Brain microvascular endothelial cell (primary cell): ENCODE data around the gene FGGY.
"Not testable (repeated sequence)": the region's sequence is repeated elsewhere in the genome, so short reads cannot be mapped to it uniquely, and the experiment has no call there.

Experiments
- DNase-seq: peaks from one replicate; pipeline ENCODE4 v3.0.0-alpha.2; 2020
- H3K27ac ChIP-seq: fragments of 250-450 bp; sonication (Bioruptor Pico); 2 replicates; pipeline ENCODE4 v1.5.1; 2020; ENCODE audit warnings: mild to moderate bottlenecking, moderate library complexity
- H3K27me3 ChIP-seq: fragments of 250-450 bp; sonication (Bioruptor Pico); replicated peaks from 2 replicates; pipeline ENCODE4 v1.5.1; 2020; ENCODE audit warnings: mild to moderate bottlenecking
- H3K36me3 ChIP-seq: fragments of 250-450 bp; sonication (Bioruptor Pico); replicated peaks from 2 replicates; pipeline ENCODE4 v1.5.1; 2020; ENCODE audit warnings: mild to moderate bottlenecking
- H3K4me3 ChIP-seq: 2 replicates; pipeline ENCODE4 v1.5.1; 2011; ENCODE audit warnings: low read depth, mild to moderate bottlenecking, control low read depth, low read length, moderate library complexity
- in situ Hi-C: cut with HindIII; loops from 2 replicates; pipeline ENCODE4 v1.10.0; 2017; ENCODE audit warnings: low sequenced_read_pairs, low pct_ligation_motif_present
- TF ChIP-seq, protein P1 (sequence below): IDR thresholded peaks from 2 replicates; pipeline ENCODE4 v1.5.1; 2011; ENCODE audit warnings: low read depth, mild to moderate bottlenecking, moderate library complexity, low read length, control low read depth, inconsistent platforms; ENCODE audit errors: missing control alignments

The FGGY gene, protein sequence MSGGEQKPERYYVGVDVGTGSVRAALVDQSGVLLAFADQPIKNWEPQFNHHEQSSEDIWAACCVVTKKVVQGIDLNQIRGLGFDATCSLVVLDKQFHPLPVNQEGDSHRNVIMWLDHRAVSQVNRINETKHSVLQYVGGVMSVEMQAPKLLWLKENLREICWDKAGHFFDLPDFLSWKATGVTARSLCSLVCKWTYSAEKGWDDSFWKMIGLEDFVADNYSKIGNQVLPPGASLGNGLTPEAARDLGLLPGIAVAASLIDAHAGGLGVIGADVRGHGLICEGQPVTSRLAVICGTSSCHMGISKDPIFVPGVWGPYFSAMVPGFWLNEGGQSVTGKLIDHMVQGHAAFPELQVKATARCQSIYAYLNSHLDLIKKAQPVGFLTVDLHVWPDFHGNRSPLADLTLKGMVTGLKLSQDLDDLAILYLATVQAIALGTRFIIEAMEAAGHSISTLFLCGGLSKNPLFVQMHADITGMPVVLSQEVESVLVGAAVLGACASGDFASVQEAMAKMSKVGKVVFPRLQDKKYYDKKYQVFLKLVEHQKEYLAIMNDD

DNA sequence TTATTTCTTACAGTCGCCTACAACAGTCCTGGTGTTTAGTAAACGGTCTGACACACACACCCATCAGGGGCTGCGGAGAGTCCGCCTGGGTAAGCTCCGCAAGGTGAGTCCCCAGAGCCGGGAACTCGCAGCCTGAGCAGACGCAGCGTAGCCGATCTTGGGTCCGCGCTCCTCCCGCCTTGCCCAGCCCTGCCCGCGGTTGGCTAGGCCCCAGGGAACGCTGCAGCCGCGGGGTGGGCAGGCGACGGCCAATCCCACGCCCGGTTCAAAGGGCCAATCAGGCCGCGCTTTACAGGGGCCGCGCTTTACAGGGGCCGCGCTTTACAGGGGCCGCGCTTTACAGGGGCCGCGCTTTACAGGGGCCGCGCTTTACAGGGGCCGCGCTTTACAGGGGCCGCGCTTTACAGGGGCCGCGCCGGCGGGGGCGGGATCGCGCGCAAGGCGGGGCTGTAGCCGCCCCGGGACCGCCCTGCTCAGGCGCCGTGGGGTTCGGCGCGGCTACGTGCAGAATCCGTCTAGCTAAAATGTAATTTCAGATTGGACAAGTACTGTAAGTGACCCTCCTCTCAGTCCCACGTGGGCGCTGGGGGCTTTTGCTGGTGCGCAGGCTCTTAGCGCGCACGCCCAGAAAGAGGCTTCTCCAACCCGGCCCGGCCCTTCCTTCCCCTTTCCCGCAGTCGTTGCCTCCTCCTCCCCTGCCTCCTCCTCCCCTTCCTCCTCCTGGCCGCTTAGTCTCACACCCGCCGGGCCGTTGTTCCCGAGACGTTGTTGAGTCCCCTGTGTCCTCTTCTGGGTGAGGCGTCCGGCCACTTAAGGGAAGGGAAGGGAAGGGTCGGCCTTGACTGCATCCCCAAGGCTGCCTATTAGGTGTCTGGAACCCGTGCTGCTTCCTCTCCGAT is at the start of gene FGGY:
Gene FGGY, plus strand, starts transcription at position 737 of the 899 bp plus-strand sequence. CDS start 24,456 bp downstream, outside the sequence.
- in situ Hi-C loops = no loop called here
- Histone ChIP-seq H3K4me3 (peak within 1 kb of the TSS; percentile 71), H3K36me3 (no peaks in the 10 kb centered on the region), H3K27me3 (no peaks in the 10 kb centered on the region), H3K27ac (peak within 1 kb of the TSS; percentile 90)
- peak; percentile 98 for DNase-seq
- TF ChIP-seq, protein P1, sequence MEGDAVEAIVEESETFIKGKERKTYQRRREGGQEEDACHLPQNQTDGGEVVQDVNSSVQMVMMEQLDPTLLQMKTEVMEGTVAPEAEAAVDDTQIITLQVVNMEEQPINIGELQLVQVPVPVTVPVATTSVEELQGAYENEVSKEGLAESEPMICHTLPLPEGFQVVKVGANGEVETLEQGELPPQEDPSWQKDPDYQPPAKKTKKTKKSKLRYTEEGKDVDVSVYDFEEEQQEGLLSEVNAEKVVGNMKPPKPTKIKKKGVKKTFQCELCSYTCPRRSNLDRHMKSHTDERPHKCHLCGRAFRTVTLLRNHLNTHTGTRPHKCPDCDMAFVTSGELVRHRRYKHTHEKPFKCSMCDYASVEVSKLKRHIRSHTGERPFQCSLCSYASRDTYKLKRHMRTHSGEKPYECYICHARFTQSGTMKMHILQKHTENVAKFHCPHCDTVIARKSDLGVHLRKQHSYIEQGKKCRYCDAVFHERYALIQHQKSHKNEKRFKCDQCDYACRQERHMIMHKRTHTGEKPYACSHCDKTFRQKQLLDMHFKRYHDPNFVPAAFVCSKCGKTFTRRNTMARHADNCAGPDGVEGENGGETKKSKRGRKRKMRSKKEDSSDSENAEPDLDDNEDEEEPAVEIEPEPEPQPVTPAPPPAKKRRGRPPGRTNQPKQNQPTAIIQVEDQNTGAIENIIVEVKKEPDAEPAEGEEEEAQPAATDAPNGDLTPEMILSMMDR = no peak

DNA sequence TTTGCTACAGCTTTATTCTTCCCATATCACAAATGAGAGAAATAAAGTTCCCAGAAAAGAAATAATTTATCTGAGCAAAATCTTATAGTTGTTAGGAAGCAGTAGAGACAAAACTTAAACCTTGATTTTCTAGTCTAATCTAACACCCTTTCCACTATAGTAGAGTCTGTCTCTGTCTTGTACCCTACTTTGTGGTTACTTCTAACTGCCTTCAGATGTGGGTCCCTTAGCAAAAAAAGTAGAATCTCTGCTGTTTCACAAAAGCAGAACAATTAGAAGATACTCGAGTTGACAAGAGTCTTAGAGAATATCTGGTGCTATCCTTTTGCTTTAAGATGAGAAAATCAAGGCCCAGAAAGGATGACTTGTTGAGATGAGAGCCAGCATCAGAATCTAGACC is 48.1 kb upstream of the FGGY start:
- Histone ChIP-seq H3K27me3 (no peaks in the 10 kb centered on the region), H3K4me3 (no peak overlapping the region), H3K27ac (no peak overlapping the region), H3K36me3 (no peaks in the 10 kb centered on the region)
- TF ChIP-seq, protein P1 = no peak
- no peak for DNase-seq
- in situ Hi-C loops = no loop called here

DNA sequence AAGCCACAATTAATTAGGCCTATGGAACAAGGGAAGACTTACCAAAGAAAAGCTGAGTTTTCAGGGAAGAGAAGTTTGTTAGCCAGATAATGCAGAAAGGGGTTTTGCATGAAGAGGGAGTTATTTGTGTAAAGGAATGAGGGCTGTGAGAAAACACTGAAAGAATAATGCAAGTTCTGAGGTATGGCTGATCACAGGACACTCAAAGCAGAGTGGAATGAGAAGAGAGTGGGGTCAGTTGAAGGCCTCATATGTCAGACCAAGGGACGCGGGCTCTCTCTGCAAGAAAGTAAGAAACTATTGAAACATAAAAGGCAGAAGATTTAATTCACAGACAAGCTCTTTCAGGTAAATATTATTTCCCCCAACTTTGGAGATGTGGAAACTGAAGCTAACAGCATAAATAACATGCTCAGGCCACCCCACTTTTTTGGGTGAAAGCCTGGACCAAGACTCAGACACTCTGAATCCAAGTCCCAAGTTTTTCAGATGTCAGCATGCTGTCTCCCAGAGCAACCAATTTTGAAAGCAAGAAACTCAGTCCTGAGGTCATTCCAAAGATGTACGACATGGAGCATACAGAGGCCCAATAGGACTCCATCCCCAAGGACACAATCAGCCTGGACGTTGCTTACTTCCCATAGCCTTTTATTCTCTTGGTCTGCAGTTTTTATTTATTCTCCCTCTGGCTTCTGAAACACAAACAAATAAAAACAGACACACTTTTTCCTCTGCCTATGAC is 47.3 kb upstream of the FGGY start:
- in situ Hi-C loops = no loop called here

DNA sequence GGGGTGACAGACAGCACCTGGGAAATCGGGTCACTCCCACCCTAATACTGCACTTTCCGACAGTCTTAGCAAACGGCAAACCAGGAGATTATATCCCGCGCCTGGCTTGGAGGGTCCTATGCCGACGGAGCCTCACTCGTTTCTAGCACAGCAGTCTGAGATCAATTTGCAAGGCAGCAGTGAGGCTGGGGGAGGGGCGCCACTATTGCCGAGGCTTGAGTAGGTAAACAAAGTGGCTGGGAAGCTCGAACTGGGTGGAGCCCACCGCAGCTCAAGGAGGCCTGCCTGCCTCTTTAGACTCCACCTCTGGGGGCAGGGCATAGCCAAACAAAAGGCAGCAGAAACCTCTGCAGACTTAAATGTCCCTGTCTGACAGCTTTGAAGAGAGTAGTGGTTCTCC is 45.8 kb upstream of the FGGY start:
- in situ Hi-C loops, H3K27ac ChIP-seq, H3K4me3 ChIP-seq, H3K36me3 ChIP-seq, H3K27me3 ChIP-seq, DNase-seq: not testable (repeated sequence)

More for the DNA sequence above, 47.3 kb upstream of the FGGY start:
- H3K27me3 ChIP-seq = no peaks in the 10 kb centered on the region
- H3K36me3 ChIP-seq = no peaks in the 10 kb centered on the region
- no peak overlapping the region for H3K4me3 ChIP-seq
- TF ChIP-seq, protein P1 = no peak
- no peak for DNase-seq
- no peak overlapping the region for H3K27ac ChIP-seq

DNA sequence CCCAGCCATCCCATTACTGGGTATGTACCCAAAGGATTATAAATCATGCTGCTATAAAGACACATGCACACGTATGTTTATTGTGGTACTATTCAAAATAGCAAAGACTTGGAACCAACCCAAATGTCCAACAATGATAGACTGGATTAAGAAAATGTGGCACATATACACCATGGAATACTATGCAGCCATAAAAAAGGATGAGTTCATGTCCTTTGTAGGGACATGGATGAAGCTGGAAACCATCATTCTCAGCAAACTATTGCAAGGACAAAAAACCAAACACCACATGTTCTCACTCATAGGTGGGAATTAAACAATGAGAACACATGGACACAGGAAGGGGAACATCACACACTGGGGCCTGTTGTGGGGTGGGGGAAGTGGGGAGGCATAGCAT is 40.5 kb upstream of the FGGY start:
- H3K36me3 ChIP-seq, H3K27ac ChIP-seq, in situ Hi-C loops, H3K27me3 ChIP-seq, H3K4me3 ChIP-seq, DNase-seq: not testable (repeated sequence)

DNA sequence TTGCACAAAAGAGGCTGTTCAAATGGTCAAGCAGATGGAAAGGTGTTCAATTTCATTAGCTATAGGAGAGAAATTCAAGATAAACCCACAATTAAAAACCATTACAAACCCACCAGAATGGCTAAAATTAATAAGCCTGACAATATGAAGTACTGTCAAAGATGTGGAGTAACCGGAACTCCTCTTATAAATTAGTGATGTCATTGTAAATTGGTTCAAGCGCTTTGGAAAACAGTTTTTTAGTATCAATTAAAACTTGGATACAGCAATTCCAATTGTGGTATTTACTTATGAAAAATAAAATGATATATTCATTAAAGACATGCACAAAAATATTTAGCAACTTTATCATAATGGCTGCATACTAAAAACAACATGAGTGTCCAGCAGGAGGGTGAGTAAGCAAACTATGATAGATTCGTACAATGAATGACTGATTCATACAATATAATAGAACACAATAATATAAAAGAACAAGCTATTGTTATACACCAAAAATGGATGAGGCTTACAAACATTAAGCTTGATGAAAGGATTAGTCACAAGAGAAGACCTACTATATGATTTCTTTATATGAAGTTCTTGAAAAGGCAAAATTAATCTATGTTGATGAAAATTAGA is 38.4 kb upstream of the FGGY start:
- DNase-seq = no peak
- H3K27me3 ChIP-seq = no peaks in the 10 kb centered on the region
- TF ChIP-seq, protein P1 = no peak
- in situ Hi-C loops = no loop called here
- no peak overlapping the region for H3K27ac ChIP-seq
- H3K36me3 ChIP-seq = no peaks in the 10 kb centered on the region
- no peak overlapping the region for H3K4me3 ChIP-seq
